ENCODE data around the gene NAIF1.
"Not testable (repeated sequence)": the region's sequence is repeated elsewhere in the genome, so short reads cannot be mapped to it uniquely, and the experiment has no call there.

NAIF1 gene

GRCh38 chr9:128066713-128067644, at the start of gene NAIF1:
TSS of gene NAIF1 (minus strand) at chr9:128067320. CDS start at chr9:128067101, 219 bp downstream.
- DNase-seq (ENCODE audit: low read depth in 2 of 3, low spot score in 2 of 3): peak; percentile 89 to 95 (median 93)

GRCh38 chr9:128116104-128117083, 49.3 kb upstream of the NAIF1 start:
- no peak for DNase-seq (ENCODE audit: low read depth in 2 of 3, low spot score in 2 of 3)

DNA sequence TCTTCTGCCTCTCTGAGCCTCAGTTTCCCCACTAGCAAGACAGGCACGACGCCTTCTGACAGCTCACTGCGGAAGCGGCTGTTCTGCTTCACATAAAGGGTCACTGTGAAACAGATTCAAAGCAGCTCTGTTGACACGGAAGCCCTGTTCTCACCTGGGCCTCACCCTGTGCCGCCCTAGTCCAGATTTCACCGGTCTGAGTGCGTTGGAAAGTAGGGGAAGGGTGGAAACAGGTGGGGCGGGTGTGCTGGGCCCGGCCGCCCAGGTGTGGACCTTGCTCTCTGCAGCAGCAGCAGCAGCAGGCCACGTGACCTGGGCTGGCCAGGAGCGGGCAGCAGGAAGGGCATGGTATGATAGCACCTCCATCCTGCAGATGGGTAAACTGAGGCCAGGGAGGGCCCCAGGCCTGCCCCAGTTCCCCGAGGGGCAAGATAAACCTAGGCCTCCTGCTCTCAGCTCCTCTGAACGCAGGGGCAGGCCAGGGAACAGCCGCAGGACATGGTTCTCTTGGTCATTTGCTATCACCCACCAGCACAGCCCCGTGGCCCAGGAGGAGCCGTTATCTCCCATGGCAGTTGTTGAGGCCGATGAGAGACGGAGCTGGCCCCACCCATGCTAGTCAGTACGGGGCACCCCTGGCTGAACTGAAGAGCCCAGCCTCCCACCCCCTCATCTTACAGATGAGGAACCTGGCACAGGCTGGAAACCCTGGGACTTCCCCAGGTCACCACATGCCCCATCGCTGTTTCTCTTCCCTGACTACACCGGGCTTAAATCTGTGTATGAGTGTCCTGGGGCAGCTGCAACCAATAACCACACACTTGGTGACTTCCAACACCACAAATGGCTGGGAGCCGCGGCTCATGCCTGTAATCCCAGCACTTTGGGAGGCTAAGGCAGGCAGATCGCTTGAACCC, 48.3 kb upstream of the NAIF1 start:
- DNase-seq (ENCODE audit: low read depth in 2 of 3, low spot score in 2 of 3): no peak

DNA sequence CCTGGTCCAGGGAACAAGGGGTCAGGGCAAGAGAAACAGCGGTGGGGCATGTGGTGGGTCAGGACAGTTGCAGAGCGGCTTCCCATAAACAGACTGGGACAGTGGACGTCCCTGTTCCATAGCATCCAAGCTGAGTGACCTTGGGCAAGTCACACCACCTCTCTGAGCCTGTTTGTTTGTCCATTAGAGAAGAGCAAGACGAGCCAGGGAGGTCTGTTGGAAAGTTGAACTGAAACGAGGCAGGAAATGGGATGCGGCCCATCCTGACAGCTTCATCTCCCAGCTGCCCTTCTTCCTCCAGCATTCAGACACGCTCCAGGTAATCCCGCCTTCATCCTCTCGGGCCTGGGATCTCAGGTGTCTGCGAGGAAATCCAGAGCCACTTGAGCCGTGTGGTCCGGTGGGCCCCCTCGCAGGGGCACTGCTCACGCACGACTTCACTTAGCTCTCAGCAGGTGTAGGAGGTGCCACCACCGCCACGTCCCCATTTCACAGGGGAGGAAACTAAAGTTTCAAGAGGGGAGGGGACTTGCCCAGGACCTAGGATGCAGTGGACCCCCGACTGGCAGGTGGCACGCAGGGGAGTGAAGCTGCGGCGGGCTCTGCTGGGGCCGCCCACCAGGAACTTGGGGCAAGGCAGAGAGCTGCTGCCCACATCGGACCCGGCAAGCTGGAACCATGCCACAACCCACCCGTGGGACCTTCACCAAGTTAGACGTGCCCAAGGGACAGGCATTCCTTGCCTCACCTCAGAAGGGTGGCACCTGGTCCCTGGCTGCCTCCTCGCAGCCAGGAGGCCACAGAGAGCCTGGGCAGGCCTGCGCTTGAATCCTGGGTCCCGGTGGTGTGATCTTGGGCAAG, 47.4 kb upstream of the NAIF1 start:
- no peak for DNase-seq (ENCODE audit: low read depth in 2 of 3, low spot score in 2 of 3)

DNA sequence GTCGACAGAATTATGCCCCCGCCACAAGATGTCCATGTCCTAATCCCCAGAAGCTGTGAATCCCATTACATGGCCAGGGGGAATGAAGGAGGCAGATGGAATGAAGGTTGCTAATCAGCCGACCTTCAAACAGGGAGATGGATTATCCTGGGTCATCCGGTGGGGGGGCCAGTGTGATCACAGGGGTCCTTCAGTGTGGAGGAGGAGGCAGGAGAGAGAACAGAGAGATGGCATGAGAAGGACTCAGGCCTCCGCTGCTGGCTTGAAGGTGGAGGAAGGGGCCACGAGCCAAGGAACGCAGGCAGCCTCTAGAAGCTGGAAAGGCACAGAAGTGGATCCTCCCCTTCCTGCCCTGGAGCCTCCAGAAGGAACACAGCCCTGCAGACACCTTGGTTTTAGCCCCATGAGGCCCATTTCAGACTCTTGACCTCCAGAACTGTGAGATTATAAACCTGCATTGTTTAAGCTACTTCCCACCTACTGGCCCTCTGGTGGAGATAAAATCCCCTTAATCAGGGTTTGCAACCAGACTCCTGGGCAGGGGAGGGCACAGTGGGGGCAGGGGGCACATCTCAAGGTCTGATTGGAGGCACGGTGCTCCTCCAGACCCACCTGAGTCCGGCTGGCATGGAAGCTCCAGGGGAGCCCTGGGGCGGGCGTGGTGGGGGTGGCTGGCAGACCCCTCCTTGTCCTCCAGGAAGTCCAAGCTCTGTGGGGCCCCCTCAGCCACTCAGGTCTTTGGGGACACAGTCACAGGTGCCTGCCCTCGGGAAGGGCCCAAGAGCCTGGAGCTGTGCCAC, 46.6 kb upstream of the NAIF1 start:
- DNase-seq (ENCODE audit: low read depth in 2 of 3, low spot score in 2 of 3): no peak

DNA sequence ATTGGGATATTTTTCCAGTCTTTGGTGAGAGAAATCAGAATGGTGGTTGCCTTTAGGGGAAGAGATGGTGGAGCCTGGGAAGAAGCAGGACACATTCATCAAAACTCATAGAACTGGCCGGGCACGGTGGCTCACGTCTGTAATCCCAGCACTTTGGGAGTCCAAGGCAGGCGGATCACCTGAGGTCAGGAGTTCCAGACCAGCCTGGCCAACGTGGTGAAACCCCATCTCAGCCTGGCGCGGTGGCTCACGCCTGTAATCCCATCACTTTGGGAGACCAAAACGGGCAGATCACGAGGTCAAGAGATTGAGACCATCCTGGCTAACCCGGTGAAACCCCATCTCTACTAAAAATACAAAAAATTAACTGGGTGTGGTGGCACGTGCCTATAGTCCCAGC, 44.6 kb upstream of the NAIF1 start:
- DNase-seq (ENCODE audit: low read depth in 2 of 3, low spot score in 2 of 3): not testable (repeated sequence)

- no peak for DNase-seq (ENCODE audit: low read depth in 2 of 3, low spot score in 2 of 3)
Observed at GRCh38 chr9:128109050-128109709, 42.1 kb upstream of the NAIF1 start.

- no peak for DNase-seq (ENCODE audit: low read depth in 2 of 3, low spot score in 2 of 3)
Observed at GRCh38 chr9:128108269-128109049, 41.3 kb upstream of the NAIF1 start.

DNA sequence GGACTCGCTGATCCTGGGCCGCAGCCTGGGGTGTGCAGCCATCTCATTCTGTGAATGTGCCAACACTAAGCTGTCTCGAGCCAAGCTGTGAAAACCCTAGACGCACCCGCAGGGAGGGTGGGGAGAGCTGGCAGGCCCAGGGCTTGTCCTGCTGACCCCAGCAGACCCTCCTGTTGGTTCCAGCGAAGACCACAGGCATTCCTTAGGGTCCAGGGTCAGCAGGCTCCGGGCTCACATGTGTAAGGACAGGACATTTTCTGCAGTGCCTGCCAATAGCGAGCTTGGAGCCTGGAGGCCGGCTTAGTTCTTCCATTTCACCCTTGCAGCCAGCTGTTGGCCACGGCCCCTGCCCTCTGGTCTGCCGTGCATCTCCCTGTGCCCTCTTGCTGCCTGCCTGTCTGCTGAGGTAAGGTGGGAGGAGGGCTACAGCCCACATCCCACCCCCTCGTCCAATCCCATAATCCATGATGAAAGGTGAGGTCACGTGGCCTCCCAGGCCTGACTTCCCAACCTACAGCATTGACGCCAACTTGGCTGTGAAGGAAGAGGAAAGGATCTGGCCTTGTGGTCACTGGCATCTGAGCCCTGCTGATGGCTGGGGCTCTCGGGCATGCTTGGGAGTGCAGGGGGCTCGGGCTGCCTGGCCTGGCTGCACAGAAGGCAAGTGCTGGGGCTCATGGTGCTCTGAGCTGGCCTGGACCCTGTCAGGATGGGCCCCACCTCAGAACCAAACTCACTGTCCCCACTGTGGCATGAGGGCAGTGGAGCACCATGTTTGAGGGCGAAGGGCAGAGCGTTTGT, 40.5 kb upstream of the NAIF1 start:
- no peak for DNase-seq (ENCODE audit: low read depth in 2 of 3, low spot score in 2 of 3)

DNA sequence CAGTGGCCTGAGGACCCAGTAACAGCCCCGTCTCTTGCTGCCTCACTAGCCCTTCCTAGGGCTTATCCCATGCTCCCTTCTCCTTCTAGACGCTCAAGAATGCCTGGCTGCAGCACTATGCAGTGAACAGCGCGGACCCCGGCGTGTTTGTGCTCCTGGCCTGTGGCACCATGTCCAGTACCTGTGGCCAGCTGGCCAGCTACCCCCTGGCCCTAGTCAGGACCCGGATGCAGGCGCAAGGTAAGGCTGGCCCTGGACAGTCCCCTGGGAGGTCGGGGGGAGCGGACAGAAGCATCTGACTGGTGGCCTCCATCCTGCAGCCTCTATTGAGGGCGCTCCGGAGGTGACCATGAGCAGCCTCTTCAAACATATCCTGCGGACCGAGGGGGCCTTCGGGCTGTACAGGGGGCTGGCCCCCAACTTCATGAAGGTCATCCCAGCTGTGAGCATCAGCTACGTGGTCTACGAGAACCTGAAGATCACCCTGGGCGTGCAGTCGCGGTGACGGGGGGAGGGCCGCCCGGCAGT, 39.9 kb upstream of the NAIF1 start:
- no peak for DNase-seq (ENCODE audit: low read depth in 2 of 3, low spot score in 2 of 3)

GRCh38 chr9:128106181-128106939, 39.2 kb upstream of the NAIF1 start:
- no peak for DNase-seq (ENCODE audit: low read depth in 2 of 3, low spot score in 2 of 3)

GRCh38 chr9:128105538-128106175, 38.5 kb upstream of the NAIF1 start:
- no peak for DNase-seq (ENCODE audit: low read depth in 2 of 3, low spot score in 2 of 3)

DNA sequence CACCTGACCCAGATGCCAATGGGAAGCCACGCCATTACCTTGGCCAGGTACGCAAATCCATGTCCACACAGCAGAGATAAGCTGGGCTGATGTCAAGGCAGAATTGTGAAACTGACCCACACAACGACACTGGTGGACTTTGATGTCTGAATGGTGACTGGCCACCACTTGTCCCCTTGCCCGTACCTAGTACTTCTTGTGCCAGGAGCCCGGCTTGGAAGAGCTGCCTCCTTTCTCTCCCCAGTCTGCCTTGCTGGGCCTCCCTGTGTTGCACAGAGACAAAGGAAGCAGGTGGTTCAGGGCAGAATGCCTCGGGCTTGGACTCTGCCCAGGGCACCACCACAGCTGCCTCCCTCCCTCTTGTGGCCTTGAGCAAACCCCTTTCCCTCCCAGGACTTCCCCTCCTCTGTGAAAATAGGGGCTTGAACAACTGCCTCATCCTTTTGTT, 37.1 kb upstream of the NAIF1 start:
- DNase-seq (ENCODE audit: low read depth in 2 of 3, low spot score in 2 of 3): no peak

DNA sequence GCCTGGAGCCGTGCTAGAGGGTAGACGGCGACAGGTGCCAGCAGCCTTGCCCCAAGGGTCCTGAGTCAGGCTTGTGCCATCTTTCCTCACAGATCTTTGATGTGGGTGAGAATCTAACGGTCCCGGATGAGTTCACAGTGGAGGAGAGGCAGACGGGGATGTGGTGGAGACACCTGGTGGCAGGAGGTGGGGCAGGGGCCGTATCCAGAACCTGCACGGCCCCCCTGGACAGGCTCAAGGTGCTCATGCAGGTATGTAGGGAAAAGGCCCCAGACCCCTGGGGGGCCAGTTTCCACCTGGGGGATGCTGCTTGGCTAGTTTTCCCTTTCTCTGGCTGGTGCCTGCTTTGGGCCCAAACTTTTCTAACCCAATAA, 36.5 kb upstream of the NAIF1 start:
- no peak for DNase-seq (ENCODE audit: low read depth in 2 of 3, low spot score in 2 of 3)

DNA sequence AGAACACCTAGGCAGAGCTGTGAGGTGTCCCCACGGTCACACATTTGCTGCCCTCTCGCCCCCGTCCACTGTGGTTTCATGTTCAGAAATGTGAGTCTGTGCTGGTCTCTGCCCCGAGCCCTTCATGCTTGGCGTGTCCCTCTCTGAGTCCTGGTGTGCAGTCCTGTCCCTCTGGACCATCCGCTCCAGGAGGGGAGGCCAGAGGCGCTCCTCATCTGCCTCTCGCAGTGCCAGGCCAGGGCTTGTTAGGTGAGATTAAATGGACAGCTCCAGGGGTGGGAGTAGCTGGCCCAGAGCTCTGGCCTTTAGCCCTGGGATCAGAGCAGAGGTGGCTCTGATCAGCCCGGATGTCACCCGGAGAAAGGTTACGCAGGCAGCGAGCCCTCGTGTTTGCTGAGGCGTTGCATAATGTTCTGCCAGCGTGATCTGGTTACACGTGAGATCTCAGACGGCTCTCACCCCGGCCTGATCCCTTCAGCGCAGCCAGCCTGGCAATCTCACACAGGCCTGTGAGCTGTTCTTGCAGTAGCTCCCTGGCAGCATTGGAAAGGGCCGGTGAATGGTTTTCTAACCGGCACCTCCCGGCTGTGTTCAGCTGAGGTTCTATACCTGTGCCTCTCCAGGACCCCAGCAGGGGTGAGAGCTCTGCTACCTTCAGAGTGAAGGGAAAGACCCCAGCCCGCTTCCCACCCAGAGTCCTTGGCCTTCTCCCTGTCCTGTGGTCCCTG, 35.9 kb upstream of the NAIF1 start:
- no peak for DNase-seq (ENCODE audit: low read depth in 2 of 3, low spot score in 2 of 3)

Data from activated CD8-positive, alpha-beta memory T cell treated with anti-CD3 and anti-CD28 coated beads for 48 hours (primary cell).